ENCODE results near the gene FRMPD1.

FRMPD1 gene

DNA sequence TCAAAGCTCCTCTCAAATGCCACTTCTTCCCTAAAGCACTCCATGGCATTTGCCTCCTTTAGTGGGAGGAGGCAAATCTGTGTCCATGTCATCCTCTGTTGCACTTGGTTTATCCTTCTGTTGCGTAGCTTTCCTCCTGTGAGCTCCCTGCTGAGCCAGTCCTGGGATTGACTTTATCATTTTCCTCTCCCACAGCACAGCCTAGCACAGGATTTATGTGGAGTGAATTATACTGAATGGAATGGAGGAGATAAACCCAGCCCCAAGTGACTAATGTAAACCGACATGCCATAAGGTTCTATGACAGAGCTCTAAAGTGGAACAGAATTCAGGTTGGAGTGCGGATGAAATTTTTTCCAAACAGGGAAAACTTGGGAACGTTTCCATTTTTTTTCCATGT is 31.9 kb upstream of the FRMPD1 start:
- no peak for ATAC-seq
- TF ChIP-seq RARB (CRISPR knock-in tag; IDR thresholded peaks at IDR 0.05), result no peak
- TF ChIP-seq BACH2 (CRISPR knock-in tag; IDR thresholded peaks at IDR 0.05; ENCODE audit: borderline replicate concordance), result no peak
- no peak for TF ChIP-seq TCF4 (CRISPR knock-in tag; IDR thresholded peaks at IDR 0.05; ENCODE audit: borderline replicate concordance)
- TF ChIP-seq ISL1 (CRISPR knock-in tag; IDR thresholded peaks at IDR 0.05), result no peak
- TF ChIP-seq POU6F1 (CRISPR knock-in tag; IDR thresholded peaks at IDR 0.05; ENCODE audit: borderline replicate concordance, low read depth), result no peak
- TF ChIP-seq ZNF70 (CRISPR knock-in tag; IDR thresholded peaks at IDR 0.05), result no peak
- no peak for TF ChIP-seq TOX (CRISPR knock-in tag; IDR thresholded peaks at IDR 0.05; ENCODE audit: borderline replicate concordance)
- no peak for TF ChIP-seq CSDC2 (CRISPR knock-in tag; IDR thresholded peaks at IDR 0.05)
- no peak for TF ChIP-seq SNAI2 (CRISPR knock-in tag; IDR thresholded peaks at IDR 0.05)
- TF ChIP-seq ZFP30 (CRISPR knock-in tag; IDR thresholded peaks at IDR 0.05), result no peak
- no peak for TF ChIP-seq OSR1 (CRISPR knock-in tag; IDR thresholded peaks at IDR 0.05)
- TF ChIP-seq PPARA (CRISPR knock-in tag; IDR thresholded peaks at IDR 0.05; ENCODE audit: borderline replicate concordance), result no peak
- no peak for TF ChIP-seq ZNF565 (CRISPR knock-in tag; conservative IDR thresholded peaks at IDR 0.05; ENCODE audit: low read depth)
- TF ChIP-seq ESRRG (CRISPR knock-in tag; IDR thresholded peaks at IDR 0.05), result no peak
- no peak for TF ChIP-seq ZFP3 (CRISPR knock-in tag; IDR thresholded peaks at IDR 0.05)
- TF ChIP-seq, protein P1, sequence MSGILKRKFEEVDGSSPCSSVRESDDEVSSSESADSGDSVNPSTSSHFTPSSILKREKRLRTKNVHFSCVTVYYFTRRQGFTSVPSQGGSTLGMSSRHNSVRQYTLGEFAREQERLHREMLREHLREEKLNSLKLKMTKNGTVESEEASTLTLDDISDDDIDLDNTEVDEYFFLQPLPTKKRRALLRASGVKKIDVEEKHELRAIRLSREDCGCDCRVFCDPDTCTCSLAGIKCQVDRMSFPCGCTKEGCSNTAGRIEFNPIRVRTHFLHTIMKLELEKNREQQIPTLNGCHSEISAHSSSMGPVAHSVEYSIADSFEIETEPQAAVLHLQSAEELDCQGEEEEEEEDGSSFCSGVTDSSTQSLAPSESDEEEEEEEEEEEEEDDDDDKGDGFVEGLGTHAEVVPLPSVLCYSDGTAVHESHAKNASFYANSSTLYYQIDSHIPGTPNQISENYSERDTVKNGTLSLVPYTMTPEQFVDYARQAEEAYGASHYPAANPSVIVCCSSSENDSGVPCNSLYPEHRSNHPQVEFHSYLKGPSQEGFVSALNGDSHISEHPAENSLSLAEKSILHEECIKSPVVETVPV (CRISPR knock-in tag; IDR thresholded peaks at IDR 0.05), result no peak
- TF ChIP-seq, protein P2, sequence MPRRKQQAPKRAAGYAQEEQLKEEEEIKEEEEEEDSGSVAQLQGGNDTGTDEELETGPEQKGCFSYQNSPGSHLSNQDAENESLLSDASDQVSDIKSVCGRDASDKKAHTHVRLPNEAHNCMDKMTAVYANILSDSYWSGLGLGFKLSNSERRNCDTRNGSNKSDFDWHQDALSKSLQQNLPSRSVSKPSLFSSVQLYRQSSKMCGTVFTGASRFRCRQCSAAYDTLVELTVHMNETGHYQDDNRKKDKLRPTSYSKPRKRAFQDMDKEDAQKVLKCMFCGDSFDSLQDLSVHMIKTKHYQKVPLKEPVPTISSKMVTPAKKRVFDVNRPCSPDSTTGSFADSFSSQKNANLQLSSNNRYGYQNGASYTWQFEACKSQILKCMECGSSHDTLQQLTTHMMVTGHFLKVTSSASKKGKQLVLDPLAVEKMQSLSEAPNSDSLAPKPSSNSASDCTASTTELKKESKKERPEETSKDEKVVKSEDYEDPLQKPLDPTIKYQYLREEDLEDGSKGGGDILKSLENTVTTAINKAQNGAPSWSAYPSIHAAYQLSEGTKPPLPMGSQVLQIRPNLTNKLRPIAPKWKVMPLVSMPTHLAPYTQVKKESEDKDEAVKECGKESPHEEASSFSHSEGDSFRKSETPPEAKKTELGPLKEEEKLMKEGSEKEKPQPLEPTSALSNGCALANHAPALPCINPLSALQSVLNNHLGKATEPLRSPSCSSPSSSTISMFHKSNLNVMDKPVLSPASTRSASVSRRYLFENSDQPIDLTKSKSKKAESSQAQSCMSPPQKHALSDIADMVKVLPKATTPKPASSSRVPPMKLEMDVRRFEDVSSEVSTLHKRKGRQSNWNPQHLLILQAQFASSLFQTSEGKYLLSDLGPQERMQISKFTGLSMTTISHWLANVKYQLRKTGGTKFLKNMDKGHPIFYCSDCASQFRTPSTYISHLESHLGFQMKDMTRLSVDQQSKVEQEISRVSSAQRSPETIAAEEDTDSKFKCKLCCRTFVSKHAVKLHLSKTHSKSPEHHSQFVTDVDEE (CRISPR knock-in tag; IDR thresholded peaks at IDR 0.05), result no peak

DNA sequence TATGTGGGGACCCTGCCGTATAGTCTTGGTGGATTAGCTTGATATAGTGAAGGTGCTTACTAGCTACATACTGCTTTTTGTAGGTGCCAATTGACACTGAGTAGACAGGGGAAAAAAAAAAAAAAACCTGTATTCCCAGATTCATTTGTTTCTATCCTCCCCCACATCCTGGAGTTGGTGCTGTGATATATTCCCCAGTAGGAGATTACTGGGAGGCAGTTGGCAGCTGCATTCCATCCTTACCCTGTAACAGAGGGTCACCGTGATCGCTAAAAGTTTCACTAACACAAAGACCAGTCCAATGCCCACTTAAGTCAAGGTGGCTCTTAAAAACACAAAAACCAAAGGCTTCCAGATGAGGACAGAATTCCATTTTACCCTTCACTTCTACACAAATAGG is 30.9 kb upstream of the FRMPD1 start:
- TF ChIP-seq ESRRG (CRISPR knock-in tag; IDR thresholded peaks at IDR 0.05) (no peak), ZFP3 (CRISPR knock-in tag; IDR thresholded peaks at IDR 0.05) (no peak), CREB5 (CRISPR knock-in tag; IDR thresholded peaks at IDR 0.05; ENCODE audit: low read depth) (no peak), PPARA (CRISPR knock-in tag; IDR thresholded peaks at IDR 0.05; ENCODE audit: borderline replicate concordance) (no peak), ISL1 (CRISPR knock-in tag; IDR thresholded peaks at IDR 0.05) (no peak), CSDC2 (CRISPR knock-in tag; IDR thresholded peaks at IDR 0.05) (no peak), BACH2 (CRISPR knock-in tag; IDR thresholded peaks at IDR 0.05; ENCODE audit: borderline replicate concordance) (no peak), ZNF565 (CRISPR knock-in tag; conservative IDR thresholded peaks at IDR 0.05; ENCODE audit: low read depth) (no peak), ARNTL (CRISPR knock-in tag; IDR thresholded peaks at IDR 0.05; ENCODE audit: borderline replicate concordance, low read depth) (no peak), ZNF70 (CRISPR knock-in tag; IDR thresholded peaks at IDR 0.05) (no peak), OSR1 (CRISPR knock-in tag; IDR thresholded peaks at IDR 0.05) (no peak), GLIS3 (CRISPR knock-in tag; IDR thresholded peaks at IDR 0.05) (no peak), TCF4 (CRISPR knock-in tag; IDR thresholded peaks at IDR 0.05; ENCODE audit: borderline replicate concordance) (no peak)
- TF ChIP-seq, protein P3, sequence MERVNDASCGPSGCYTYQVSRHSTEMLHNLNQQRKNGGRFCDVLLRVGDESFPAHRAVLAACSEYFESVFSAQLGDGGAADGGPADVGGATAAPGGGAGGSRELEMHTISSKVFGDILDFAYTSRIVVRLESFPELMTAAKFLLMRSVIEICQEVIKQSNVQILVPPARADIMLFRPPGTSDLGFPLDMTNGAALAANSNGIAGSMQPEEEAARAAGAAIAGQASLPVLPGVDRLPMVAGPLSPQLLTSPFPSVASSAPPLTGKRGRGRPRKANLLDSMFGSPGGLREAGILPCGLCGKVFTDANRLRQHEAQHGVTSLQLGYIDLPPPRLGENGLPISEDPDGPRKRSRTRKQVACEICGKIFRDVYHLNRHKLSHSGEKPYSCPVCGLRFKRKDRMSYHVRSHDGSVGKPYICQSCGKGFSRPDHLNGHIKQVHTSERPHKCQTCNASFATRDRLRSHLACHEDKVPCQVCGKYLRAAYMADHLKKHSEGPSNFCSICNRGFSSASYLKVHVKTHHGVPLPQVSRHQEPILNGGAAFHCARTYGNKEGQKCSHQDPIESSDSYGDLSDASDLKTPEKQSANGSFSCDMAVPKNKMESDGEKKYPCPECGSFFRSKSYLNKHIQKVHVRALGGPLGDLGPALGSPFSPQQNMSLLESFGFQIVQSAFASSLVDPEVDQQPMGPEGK (CRISPR knock-in tag; IDR thresholded peaks at IDR 0.05; ENCODE audit: borderline replicate concordance), result no peak
- ATAC-seq, result no peak

- no peak for ATAC-seq
- no peak for TF ChIP-seq OSR1 (CRISPR knock-in tag; IDR thresholded peaks at IDR 0.05)
- no peak for TF ChIP-seq CSDC2 (CRISPR knock-in tag; IDR thresholded peaks at IDR 0.05)
- TF ChIP-seq ESRRG (CRISPR knock-in tag; IDR thresholded peaks at IDR 0.05), result no peak
- no peak for TF ChIP-seq TOX (CRISPR knock-in tag; IDR thresholded peaks at IDR 0.05; ENCODE audit: borderline replicate concordance)
- no peak for TF ChIP-seq ZFP30 (CRISPR knock-in tag; IDR thresholded peaks at IDR 0.05)
Measured at GRCh38 chr9:37620396-37620795, 30.4 kb upstream of the FRMPD1 start.

All from SK-N-SH treated with all-trans-retinoic acid at 6 μM for 48 hours (cell line).